HT-29 (cell line): ENCODE measurements around the gene FAM118B. TPM values are rescaled to one million over a fixed set of nuclear protein-coding genes. Genes with fewer than 3 reads are reported as not detected.

ENCODE experiments used
- DNase-seq: peaks from one replicate; pipeline ENCODE4 v3.0.0-alpha.2; 2015; ENCODE audit warnings: low spot score
- total RNA-seq: library from RNA; depleted of rRNA; stranded (reverse); fragments of >200 nt; shearing (Covaris generic); gene quantifications from 2 replicates; pipeline ENCODE4 v1.2.3, GENCODE V29; 2014; rRNA removed

The FAM118B gene
- total RNA-seq = 16.3 and 20.8 TPM in 2 replicates

GRCh38 chr11:126211236-126212088, at the start of gene FAM118B, which contains the start of gene RPUSD4:
FAM118B (plus strand) TSS chr11:126211782; CDS start chr11:126235002, 23,220 bp downstream.
RPUSD4 (minus strand) TSS chr11:126211650; CDS start chr11:126211638, 12 bp downstream.
- peak; percentile 99 for DNase-seq

DNA sequence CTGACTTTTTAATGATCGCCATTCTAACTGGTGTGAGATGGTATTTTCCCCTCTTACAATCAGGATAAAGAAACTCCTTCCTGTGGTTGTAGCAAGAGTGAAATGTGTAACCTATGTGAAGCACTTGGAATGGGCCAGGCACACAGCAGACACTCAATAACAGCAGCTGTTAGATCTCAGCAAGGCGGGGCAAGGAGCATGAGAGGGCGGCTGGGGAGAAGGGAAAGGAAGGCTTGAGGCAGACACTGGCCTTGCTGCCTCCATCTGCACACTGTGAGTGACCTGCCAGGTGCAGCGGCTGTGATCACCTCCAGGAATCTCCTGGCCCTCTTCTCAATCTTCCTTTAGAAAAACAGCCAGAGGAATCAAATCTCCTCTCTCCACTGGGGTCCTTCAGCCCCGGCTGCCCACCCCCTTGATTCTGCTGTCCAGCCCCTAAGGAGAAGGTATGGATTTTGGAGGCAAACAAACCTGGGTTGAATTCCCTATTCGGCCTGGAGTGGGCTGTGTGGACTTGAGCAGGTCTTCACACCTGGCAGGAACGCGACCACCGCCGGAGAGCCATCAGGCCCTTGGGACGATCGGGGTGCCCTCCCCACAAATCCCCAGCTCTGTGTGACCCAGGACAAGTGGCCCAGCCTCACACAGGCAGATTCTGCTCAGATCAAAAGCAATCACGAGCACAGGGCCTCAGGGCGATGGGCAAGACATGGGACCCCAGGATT, 49.1 kb upstream of the FAM118B start:
- no peak for DNase-seq

GRCh38 chr11:126163074-126163700, 48.4 kb upstream of the FAM118B start:
- no peak for DNase-seq

DNA sequence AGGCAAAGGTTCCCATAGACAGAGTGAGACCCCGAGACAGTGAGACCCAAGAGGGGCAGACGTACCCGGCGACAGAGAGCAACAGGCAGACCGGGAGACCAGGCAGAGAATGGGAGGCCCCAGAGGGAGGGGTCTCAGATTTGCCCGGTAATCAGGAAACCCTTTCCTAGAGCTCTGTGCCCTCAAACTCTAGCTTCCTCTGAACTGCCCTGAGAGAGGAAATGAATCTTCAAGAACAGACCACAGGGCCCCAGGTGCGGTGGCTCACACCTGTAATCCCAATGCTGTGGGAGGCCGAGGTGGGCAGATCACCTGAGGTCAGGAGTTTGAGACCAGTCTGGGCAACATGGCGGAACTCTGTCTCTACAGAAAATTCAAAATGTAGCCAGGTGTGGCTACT, 47.8 kb upstream of the FAM118B start:
- DNase-seq = no peak

GRCh38 chr11:126164781-126165180, 46.8 kb upstream of the FAM118B start:
- DNase-seq = no peak

GRCh38 chr11:126165311-126165720, 46.3 kb upstream of the FAM118B start:
- DNase-seq = no peak

GRCh38 chr11:126165757-126166156, 45.8 kb upstream of the FAM118B start:
- DNase-seq = no peak

DNA sequence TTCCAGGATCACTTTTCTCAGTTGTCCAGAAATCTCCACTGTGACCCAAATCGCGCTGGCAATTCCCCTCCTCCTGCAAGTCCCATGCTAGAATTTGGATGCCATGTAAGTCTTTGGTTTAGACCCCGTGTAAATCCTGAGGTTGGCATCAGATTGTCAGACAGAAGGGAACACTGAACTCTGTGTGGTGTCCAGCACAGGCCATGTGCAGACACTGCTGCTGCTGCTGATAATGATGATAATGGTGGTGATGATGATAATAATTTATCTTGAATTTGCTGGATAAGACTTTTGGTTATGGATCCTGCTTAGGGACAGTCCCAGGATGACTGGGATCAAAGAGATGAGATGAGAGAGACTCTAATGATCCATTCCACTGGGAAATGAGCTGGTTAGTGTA, 45.2 kb upstream of the FAM118B start:
- DNase-seq = no peak

- DNase-seq = no peak
Observed at GRCh38 chr11:126167488-126167887, 44.1 kb upstream of the FAM118B start.

GRCh38 chr11:126169291-126169690, 42.3 kb upstream of the FAM118B start:
- DNase-seq = no peak

GRCh38 chr11:126172596-126173038, 39.0 kb upstream of the FAM118B start:
- no peak for DNase-seq

- DNase-seq = no peak
Observed at GRCh38 chr11:126173257-126173656, 38.3 kb upstream of the FAM118B start.

DNA sequence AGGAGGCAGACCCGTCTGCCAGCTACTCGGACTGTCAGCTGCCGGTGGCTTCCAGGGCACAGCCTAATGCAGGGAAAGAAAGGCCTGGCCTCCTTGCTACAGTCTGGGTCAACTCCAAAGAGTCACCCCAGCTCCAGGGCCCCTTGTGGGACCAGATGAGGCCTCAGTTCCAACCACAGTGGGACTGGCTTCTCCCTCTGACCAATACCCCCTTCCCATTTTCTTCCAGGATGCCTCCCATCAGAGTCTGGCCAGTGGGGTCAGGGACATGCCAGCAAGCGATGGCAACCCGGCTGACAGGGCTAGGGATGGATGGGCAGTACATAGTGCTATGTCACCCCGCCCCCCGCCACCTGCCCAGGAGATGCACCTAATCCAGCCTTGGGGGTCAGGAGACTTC, 36.8 kb upstream of the FAM118B start:
- no peak for DNase-seq

- no peak for DNase-seq
Observed at GRCh38 chr11:126175393-126175792, 36.2 kb upstream of the FAM118B start.

GRCh38 chr11:126176853-126177470, 34.6 kb upstream of the FAM118B start:
- no peak for DNase-seq

- DNase-seq = no peak
Observed at GRCh38 chr11:126181939-126182730, 29.4 kb upstream of the FAM118B start.

DNA sequence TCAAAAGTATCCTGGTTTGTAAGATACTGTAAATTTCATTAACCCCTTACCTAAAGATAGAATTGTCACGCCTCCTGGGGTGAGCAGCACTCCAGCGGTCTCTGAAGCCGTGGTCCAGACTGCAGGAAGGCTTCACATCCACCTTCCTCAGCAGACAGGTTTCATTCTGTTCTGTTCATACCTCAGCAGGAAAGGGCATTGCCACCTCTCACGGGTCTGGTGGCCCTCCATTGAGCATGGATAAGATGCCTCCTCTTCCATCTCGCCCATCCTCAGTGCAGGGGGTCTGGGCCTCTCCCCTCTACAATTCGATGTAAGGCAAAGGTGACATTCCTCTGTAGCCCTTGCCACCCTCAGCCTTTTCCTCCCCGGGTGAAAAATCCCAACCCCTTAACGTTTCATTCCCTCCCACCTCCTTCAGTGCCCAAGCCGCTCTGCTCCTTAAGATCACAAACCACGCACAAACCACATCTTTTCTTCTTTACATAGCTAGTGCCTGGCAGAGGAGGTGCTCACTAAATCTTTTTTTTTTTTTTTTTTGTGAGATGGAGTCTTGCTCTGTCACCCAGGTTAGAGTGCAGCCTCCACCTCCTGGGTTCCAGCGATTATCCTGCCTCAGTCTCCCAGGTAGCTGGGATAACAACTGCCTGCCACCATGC, 28.7 kb upstream of the FAM118B start:
- no peak for DNase-seq

DNA sequence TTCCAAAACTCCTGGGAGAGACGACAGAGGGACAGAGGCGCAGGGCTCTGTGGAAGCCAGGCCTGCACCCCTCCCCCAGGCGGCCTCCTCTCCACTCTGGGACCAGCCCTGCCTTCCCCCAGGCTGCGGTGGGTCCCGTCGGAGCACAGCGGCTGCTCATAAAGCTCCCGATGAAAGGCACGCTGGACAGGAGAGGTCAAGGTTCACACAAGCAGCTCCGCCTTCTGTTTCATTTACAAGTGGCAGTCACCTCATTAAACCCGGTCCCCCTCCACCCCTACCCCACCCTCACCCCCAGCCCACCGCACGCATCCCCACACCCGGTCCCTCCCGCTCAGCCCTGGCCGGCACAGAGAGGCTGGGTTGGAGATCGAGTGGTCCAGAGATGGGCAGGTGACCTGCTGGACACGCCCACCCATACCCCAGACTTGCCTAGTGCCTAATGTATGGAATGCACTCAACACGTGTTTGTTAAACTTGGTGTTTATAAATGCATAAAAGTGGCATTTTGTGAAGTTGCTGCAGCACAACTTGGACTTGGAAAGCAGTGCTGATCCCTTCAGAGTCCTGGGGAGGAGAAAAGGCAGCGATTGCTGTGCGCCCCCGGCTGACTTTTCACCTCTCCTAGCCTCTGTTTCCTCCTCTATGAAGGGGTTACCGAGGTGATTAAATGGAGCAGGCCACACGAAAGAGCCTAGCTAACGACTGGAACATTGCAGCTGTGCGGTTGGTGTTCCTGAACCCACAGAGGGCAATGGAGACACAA, 26.1 kb upstream of the FAM118B start:
- DNase-seq = peak; percentile 21

- no peak for DNase-seq
Observed at GRCh38 chr11:126186025-126186698, 25.4 kb upstream of the FAM118B start.
